LHCN-M2 (cell line): ENCODE data around the gene RTCA. TPM values are rescaled to one million over a fixed set of nuclear protein-coding genes. Genes with fewer than 3 reads are reported as not detected.
"Not testable (repeated sequence)": the region's sequence is repeated elsewhere in the genome, so short reads cannot be mapped to it uniquely, and the experiment has no call there.

Experiments
- DNase-seq: peaks from one replicate; pipeline ENCODE4 v3.0.0-alpha.2; 2012; ENCODE audit warnings: low read depth
- polyA plus RNA-seq: library from polyadenylated mRNA; unstranded; fragments of >200 nt; gene quantifications from one replicate; pipeline ENCODE4 v1.2.1, GENCODE V29; 2012; ENCODE audit warnings: missing spikeins
- total RNA-seq: library from RNA; depleted of rRNA; stranded (reverse); fragments of >200 nt; gene quantifications from 2 replicates; pipeline ENCODE4 v1.2.3, GENCODE V29; 2014; rRNA removed

The RTCA gene
- total RNA-seq, result 41.2 and 45.6 TPM in 2 replicates
- polyA plus RNA-seq, result 29.1 TPM

- peak; percentile 95 for DNase-seq
Observed at GRCh38 chr1:100265931-100266740, at the start of gene RTCA. RTCA (plus strand) TSS chr1:100266216; CDS start chr1:100266376, 160 bp downstream.

GRCh38 chr1:100217834-100218233 lies 48.2 kb upstream of the RTCA start:
- DNase-seq, result no peak

- DNase-seq, result no peak
Observed at GRCh38 chr1:100219457-100219856, 46.6 kb upstream of the RTCA start.

DNA sequence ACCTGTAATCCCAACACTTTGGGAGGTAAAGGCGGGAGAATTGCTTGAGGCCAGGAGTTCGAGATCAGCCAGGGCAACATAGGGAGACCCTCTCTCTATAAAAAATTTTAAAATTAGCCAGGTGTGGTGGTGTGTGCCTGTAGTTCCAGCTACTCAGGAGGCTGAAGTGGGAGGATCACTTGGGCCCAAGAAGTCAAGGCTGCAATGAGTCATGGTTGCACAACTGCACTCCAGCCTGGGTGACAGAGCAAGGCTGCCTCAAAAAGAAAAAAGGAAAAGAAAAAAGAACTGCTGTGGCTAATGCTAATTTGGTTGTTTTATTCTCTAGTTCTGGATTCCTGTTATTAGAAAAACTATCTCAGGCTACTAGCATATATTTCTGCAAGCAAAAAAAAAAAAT lies 46.1 kb upstream of the RTCA start:
- DNase-seq, result peak; percentile 5

GRCh38 chr1:100222428-100222827 lies 43.6 kb upstream of the RTCA start:
- no peak for DNase-seq

DNA sequence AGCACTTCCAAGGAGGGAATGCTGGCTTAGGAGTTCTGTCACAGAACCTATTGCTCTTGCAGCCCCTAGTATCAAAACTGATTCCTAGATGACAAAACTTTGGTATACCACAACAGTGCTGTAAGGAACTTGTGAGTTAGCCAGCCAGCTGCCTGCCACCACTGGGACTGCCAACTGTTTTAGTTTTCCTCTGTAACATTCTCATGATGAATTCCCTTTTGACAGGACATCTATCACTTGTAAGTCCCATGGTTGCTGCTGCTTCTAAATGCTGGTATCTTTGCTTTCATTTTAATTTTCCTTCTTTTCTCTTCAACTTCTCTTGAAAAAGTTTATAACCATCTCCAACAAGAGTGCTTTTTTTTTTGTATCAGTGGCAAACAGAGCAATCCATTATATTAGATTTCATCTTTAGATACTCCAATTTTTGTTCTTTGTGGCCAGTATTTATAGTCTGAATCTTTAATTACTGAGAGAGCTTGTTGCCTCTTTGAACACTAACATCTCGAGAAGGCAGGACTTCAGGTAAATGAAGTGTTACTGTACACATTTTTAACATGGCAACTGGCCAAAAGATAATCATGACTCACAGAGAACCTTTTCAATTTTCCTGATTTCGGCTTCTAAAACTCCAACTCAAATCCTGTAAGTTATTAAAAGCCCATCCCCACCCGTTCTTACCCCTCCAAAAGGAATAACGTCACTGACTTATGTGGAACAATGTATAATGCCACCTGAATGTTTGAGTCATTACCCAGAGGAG lies 36.2 kb upstream of the RTCA start:
- no peak for DNase-seq

GRCh38 chr1:100230765-100231164 lies 35.3 kb upstream of the RTCA start:
- DNase-seq, result no peak

DNA sequence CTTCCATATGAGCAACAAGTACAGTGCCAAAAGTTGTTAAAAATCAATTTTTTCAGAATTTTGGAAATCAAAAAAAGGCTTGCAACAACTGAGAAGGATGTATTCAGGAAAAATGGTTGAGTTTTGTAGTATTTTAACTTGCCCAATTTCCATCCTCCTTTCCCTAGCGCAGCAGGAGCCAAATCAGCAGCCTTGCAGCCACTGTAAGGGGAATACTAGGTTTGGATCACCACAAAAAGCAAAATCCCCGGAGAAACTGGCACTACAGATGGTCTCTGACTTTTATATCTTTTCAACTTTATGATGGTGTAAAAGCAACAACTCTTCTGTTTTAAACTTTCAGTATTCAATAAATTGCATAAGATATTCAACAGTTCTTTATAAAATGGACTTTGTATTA lies 34.3 kb upstream of the RTCA start:
- DNase-seq, result no peak

DNA sequence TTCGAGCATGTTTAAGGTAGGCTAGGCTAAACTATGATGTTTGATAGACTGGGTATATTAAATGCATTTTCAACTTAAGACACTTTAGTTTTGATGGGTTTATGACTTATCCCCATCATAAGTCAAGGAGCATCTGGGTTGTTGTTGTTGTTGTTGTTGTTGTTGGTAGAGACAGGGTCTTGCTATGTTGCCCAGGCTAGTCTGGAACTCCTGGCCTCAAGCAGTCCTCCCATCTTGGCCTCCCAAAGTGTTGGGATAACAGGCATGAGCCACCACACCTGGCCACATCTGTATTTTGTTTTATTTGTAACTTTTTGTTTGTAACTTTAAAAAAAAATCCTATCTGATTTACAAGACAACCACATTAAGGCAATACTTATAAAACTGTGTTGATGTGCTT lies 33.9 kb upstream of the RTCA start:
- DNase-seq, result no peak

- not testable (repeated sequence) for DNase-seq
Observed at GRCh38 chr1:100233566-100233965, 32.5 kb upstream of the RTCA start.

GRCh38 chr1:100234432-100234831 lies 31.6 kb upstream of the RTCA start:
- peak; percentile 5 for DNase-seq

DNA sequence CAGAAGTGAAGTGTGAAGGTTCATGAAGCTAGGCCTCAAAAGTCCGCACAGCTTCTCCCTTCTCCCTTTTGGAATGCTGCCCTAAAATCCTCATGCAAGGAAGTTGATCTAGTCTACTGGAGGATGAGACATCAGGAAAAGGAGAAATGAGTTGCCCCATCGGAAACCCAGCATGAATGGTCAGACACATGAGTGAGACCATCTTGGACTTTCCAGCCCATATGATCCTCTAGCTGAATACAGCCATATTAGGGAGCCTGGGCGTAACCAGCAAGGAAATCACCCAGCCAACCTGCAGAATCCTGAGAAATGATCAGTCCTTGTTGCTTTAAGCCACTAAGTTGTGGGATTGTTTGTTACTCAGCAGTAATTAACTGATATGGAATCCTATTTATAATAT lies 28.9 kb upstream of the RTCA start:
- DNase-seq, result no peak

DNA sequence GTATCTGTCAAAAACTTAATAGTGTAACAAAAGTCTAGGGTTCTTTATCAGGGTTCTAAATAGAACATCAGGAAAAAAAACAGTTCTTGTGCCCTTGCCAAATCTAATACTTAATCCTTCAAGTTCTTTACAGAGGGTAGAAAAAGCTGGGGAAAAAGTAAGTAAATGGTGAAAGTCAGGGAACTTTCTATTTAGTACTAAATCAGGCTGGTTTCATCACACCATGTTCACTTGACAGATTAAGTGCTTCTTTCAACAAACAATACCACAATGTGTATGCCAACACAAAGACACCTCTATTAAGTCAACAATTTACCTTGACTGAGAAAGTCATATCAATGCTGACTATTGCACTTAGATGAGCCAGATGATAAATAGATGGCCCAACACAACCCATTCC lies 26.1 kb upstream of the RTCA start:
- DNase-seq, result no peak

DNA sequence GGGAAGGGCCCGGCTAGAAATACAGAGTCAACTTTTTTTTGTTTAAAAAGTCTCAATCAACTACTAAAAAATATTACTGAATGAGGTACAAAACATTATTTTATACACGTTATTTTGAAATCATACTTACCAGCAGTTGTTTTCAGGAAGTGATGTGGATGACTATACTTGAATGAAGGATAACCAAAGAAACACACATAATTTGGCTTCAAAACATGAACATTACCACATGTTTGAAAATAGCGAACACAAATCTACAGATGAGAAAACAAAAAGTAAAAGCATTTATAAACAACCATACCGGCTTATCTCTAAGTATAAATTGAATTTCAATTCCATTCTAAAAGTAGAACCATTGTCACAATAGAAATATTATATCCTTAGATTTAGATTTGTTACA lies 25.4 kb upstream of the RTCA start:
- no peak for DNase-seq

DNA sequence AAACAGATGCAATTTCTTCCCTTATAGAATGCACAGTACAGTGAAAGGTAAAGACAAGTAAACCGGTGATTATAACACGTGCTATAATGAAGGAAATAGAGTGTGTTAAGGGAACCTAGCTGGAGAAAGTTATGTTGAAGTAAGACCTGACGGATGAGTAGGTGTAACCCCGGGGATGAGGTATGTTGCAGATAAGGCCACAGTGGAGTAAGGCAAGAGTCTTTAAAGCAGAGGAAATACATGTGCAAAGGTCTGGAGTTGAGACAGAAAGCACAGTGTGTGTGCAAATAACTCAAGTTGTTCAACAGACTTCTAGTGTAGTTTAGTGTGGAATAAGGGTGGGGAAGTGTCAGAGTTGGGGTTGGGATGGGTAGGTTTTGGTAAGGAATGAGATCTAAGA lies 19.3 kb upstream of the RTCA start:
- DNase-seq, result no peak

DNA sequence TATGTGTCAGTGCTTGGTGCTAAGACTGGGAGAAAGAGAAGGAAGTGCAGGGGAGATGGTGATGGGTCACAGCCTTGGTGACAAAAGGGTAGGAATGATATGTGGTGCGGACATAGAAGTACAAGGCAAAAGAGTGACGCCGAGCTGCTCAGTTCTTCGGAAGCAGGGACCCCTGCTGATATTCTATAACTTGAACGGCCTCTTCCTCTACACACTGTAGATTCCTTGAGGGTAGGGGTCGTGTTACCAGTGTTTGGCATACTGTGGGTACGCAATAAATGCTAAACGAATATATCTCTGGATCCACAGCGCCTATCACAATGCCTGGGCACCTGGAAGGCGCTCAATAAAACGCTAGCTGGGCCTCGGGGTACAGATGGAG lies 16.9 kb upstream of the RTCA start:
- DNase-seq, result peak; percentile 1

- DNase-seq, result peak; percentile 92
Observed at GRCh38 chr1:100249537-100250257, 16.3 kb upstream of the RTCA start, which contains the start of gene DBT. DBT (minus strand) TSS chr1:100249834; CDS start chr1:100249820, 14 bp downstream.

- no peak for DNase-seq
Observed at GRCh38 chr1:100250264-100250663, 15.8 kb upstream of the RTCA start.

DNA sequence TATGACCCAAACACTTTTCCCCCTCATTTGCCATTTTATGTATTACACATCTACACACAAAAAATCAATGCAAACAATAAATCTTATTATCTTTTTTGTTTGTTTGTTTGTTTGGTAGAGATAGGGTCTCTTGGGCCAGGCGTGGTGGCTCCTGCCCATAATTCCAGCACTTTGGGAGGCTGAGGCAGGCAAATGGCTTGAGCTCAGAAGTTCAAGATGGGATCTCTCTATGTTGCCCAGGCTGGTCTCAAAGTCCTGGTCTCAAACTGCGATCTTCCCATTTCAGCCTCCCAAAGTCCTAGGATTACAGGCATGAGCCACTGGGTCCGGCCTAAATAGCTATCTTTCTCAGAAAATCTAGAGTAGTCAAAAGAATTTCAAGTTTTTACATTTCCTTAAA lies 15.2 kb upstream of the RTCA start:
- DNase-seq, result no peak

GRCh38 chr1:100252901-100253300 lies 13.1 kb upstream of the RTCA start:
- no peak for DNase-seq

GRCh38 chr1:100253552-100253951 lies 12.5 kb upstream of the RTCA start:
- DNase-seq, result no peak

DNA sequence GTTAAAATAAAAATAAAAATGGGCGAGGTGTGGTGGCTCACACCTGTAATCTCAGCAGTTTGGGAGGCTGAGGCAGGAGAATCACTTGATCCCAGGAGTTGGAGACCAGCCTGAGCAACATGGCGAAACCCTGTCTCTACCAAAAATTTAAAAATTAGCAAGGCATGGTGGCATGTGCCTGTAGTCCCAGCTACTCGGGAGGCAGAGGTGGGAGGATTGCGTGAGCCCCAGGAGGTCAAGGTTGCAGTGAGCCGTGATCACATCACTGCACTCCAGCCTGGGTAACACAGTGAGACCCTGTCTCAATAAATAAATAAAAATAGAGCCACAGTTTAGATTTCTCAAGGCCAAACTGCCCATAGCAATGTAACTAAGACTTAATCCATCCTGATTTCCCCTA lies 9.7 kb upstream of the RTCA start:
- DNase-seq, result not testable (repeated sequence)
